ENCODE data around the gene SDK2. TPM values are rescaled to one million over a fixed set of nuclear protein-coding genes. Genes with fewer than 3 reads are reported as not detected.

SDK2 gene
- total RNA-seq, 1 donor from 2014 or later = 31.2 TPM

GRCh38 chr17:73508931-73509605 is 135.2 kb downstream of the SDK2 start:
- Mint-ChIP-seq H3K27ac (ENCODE audit: unreplicated experiment) (no peak overlapping the region), H3K36me3 (ENCODE audit: low read depth) (peaks cover 3% of the 10 kb centered on the region), H3K27me3 (ENCODE audit: low read depth) (no peaks in the 10 kb centered on the region), H3K9me3 (no peaks in the 10 kb centered on the region), H3K4me3 (no peak overlapping the region), H3K4me1 (peaks cover 41% of the 10 kb centered on the region)
- no peak for TF ChIP-seq CTCF (conservative IDR thresholded peaks at IDR 0.05)
- DNase-seq (ENCODE audit: low read depth, low spot score) = no peak

GRCh38 chr17:73508057-73508930 is 136.0 kb downstream of the SDK2 start:
- Mint-ChIP-seq H3K9me3 (no peaks in the 10 kb centered on the region), H3K27me3 (ENCODE audit: low read depth) (no peaks in the 10 kb centered on the region), H3K4me3 (no peak overlapping the region), H3K4me1 (peaks cover 34% of the 10 kb centered on the region), H3K27ac (ENCODE audit: unreplicated experiment) (peak overlapping the region; percentile 12), H3K36me3 (ENCODE audit: low read depth) (peaks cover 6% of the 10 kb centered on the region)
- TF ChIP-seq CTCF (conservative IDR thresholded peaks at IDR 0.05) = no peak
- no peak for DNase-seq (ENCODE audit: low read depth, low spot score)

- Mint-ChIP-seq H3K9me3 (no peaks in the 10 kb centered on the region), H3K27me3 (ENCODE audit: low read depth) (no peaks in the 10 kb centered on the region), H3K4me1 (peaks cover 21% of the 10 kb centered on the region), H3K4me3 (no peak overlapping the region), H3K36me3 (ENCODE audit: low read depth) (peaks cover 6% of the 10 kb centered on the region), H3K27ac (ENCODE audit: unreplicated experiment) (no peak overlapping the region)
- no peak for TF ChIP-seq CTCF (conservative IDR thresholded peaks at IDR 0.05)
- no peak for DNase-seq (ENCODE audit: low read depth, low spot score)
Measured at GRCh38 chr17:73506470-73507435, 137.5 kb downstream of the SDK2 start.

GRCh38 chr17:73503560-73503959 is 140.7 kb downstream of the SDK2 start:
- H3K4me1 Mint-ChIP-seq = peaks cover 7% of the 10 kb centered on the region
- H3K27ac Mint-ChIP-seq (ENCODE audit: unreplicated experiment) = no peak overlapping the region
- no peaks in the 10 kb centered on the region for H3K9me3 Mint-ChIP-seq
- no peak for DNase-seq (ENCODE audit: low read depth, low spot score)
- no peaks in the 10 kb centered on the region for H3K27me3 Mint-ChIP-seq (ENCODE audit: low read depth)
- no peak for TF ChIP-seq CTCF (conservative IDR thresholded peaks at IDR 0.05)
- peaks cover 8% of the 10 kb centered on the region for H3K36me3 Mint-ChIP-seq (ENCODE audit: low read depth)
- H3K4me3 Mint-ChIP-seq = no peak overlapping the region

- H3K36me3 Mint-ChIP-seq (ENCODE audit: low read depth) = peaks cover 5% of the 10 kb centered on the region
- no peaks in the 10 kb centered on the region for H3K9me3 Mint-ChIP-seq
- H3K27ac Mint-ChIP-seq (ENCODE audit: unreplicated experiment) = no peak overlapping the region
- peaks cover 14% of the 10 kb centered on the region for H3K4me1 Mint-ChIP-seq
- no peak for TF ChIP-seq CTCF (conservative IDR thresholded peaks at IDR 0.05)
- H3K27me3 Mint-ChIP-seq (ENCODE audit: low read depth) = no peaks in the 10 kb centered on the region
- no peak overlapping the region for H3K4me3 Mint-ChIP-seq
- DNase-seq (ENCODE audit: low read depth, low spot score) = no peak
Measured at GRCh38 chr17:73500414-73500999, 143.7 kb downstream of the SDK2 start.
